ENCODE results near the gene TMOD4. TPM values are rescaled to one million over a fixed set of nuclear protein-coding genes. Genes with fewer than 3 reads are reported as not detected.

Gene TMOD4
- total RNA-seq, result not detected

- Histone ChIP-seq H3K27me3 (no peaks in the 10 kb centered on the region), H3K36me3 (peaks cover 26 to 53% of the 10 kb centered on the region in 2 donors), H3K9me3 (no peaks in the 10 kb centered on the region), H3K27ac (no peak within 1 kb of the TSS), H3K4me3 (replicated peaks in 1 of 3) (no peak within 1 kb of the TSS), H3K4me1 (no peaks in the 10 kb centered on the region)
- intact Hi-C loops (cut with DNase I), result no loop called here
- WGBS, 2 donors, result 56 to 63% methylated on average over 4 of the region's 4 CpGs
- TF ChIP-seq POLR2A (IDR thresholded peaks at IDR 0.05) (no peak), CTCF (IDR thresholded peaks at IDR 0.05) (peak in 1 of 6 experiments; percentile 39)
- no peak for DNase-seq
Observed at GRCh38 chr1:151175863-151176262, at the start of gene TMOD4. TMOD4 (minus strand) TSS chr1:151175981; CDS start chr1:151174875, 1,106 bp downstream.

GRCh38 chr1:151222130-151222529 is 46.3 kb upstream of the TMOD4 start:
- no peaks in the 10 kb centered on the region for H3K36me3 ChIP-seq
- no peak overlapping the region for H3K27ac ChIP-seq
- TF ChIP-seq POLR2A (IDR thresholded peaks at IDR 0.05) (no peak), CTCF (IDR thresholded peaks at IDR 0.05) (no peak)
- 62 to 70% methylated on average over 4 of the region's 4 CpGs for WGBS, 2 donors
- intact Hi-C loops (cut with DNase I), result no loop called here
- no peaks in the 10 kb centered on the region for H3K27me3 ChIP-seq
- DNase-seq, result peak; percentile 22 to 26
- no peak overlapping the region for H3K4me3 ChIP-seq (replicated peaks in 1 of 3)
- H3K4me1 ChIP-seq, result peaks cover 7 to 8% of the 10 kb centered on the region in 2 donors
- H3K9me3 ChIP-seq, result no peaks in the 10 kb centered on the region

GRCh38 chr1:151221616-151222015 is 45.8 kb upstream of the TMOD4 start:
- TF ChIP-seq POLR2A (IDR thresholded peaks at IDR 0.05) (no peak), CTCF (IDR thresholded peaks at IDR 0.05) (no peak)
- intact Hi-C loops (cut with DNase I), result no loop called here
- no peak overlapping the region for H3K4me3 ChIP-seq (replicated peaks in 1 of 3)
- no peaks in the 10 kb centered on the region for H3K9me3 ChIP-seq
- no peaks in the 10 kb centered on the region for H3K27me3 ChIP-seq
- no peaks in the 10 kb centered on the region for H3K36me3 ChIP-seq
- H3K4me1 ChIP-seq, result peaks cover 7 to 8% of the 10 kb centered on the region in 2 donors
- H3K27ac ChIP-seq, result no peak overlapping the region
- 89 to 93% methylated on average over 1 of the region's 1 CpG for WGBS, 2 donors
- no peak for DNase-seq

GRCh38 chr1:151213560-151213959 is 37.8 kb upstream of the TMOD4 start:
- peaks cover 0 to 5% of the 10 kb centered on the region in 2 donors for H3K36me3 ChIP-seq
- H3K27me3 ChIP-seq, result no peaks in the 10 kb centered on the region
- DNase-seq, result no peak
- H3K27ac ChIP-seq, result no peak overlapping the region
- TF ChIP-seq POLR2A (IDR thresholded peaks at IDR 0.05) (no peak), CTCF (IDR thresholded peaks at IDR 0.05) (no peak)
- no peak overlapping the region for H3K4me3 ChIP-seq (replicated peaks in 1 of 3)
- no peaks in the 10 kb centered on the region for H3K9me3 ChIP-seq
- intact Hi-C loops (cut with DNase I), result no loop called here
- WGBS, 2 donors, result 37 to 40% methylated on average over 2 of the region's 2 CpGs
- H3K4me1 ChIP-seq, result no peaks in the 10 kb centered on the region

- intact Hi-C loops (cut with DNase I), result no loop called here
- WGBS, 2 donors, result 86 to 88% methylated on average over 15 of the region's 15 CpGs
Observed at GRCh38 chr1:151211972-151212705, 36.4 kb upstream of the TMOD4 start.

More at GRCh38 chr1:151211972-151212705, 36.4 kb upstream of the TMOD4 start:
- Histone ChIP-seq H3K27ac (no peak overlapping the region), H3K4me3 (replicated peaks in 1 of 3) (no peak overlapping the region), H3K9me3 (no peaks in the 10 kb centered on the region), H3K4me1 (peaks cover 7 to 9% of the 10 kb centered on the region in 2 donors), H3K36me3 (peaks cover under 1 to 9% of the 10 kb centered on the region in 2 donors), H3K27me3 (no peaks in the 10 kb centered on the region)
- TF ChIP-seq POLR2A (IDR thresholded peaks at IDR 0.05), result no peak
- TF ChIP-seq CTCF (IDR thresholded peaks at IDR 0.05), result no peak
- DNase-seq, result no peak
